Limb (tissue), 2 donors: ENCODE measurements around the gene SPNS2.

Experiments
- DNase-seq, 2 donors: peaks; one replicate each; pipeline ENCODE4 v3.0.0-alpha.2; 2016; ENCODE audit errors: extremely low spot score in 2 of 2

SPNS2 gene

GRCh38 chr17:4479982-4480751 is 18.5 kb upstream of the SPNS2 start:
- no peak for DNase-seq

GRCh38 chr17:4480929-4481898 is 17.5 kb upstream of the SPNS2 start:
- no peak for DNase-seq

GRCh38 chr17:4482338-4483011 is 16.2 kb upstream of the SPNS2 start:
- no peak for DNase-seq

- no peak for DNase-seq
These were observed 15.5 kb upstream of the SPNS2 start for GRCh38 chr17:4483012-4483840.

GRCh38 chr17:4485676-4486646 is 12.7 kb upstream of the SPNS2 start:
- no peak for DNase-seq

GRCh38 chr17:4487296-4487695 is 11.4 kb upstream of the SPNS2 start:
- DNase-seq = no peak

GRCh38 chr17:4487820-4488716 is 10.6 kb upstream of the SPNS2 start:
- DNase-seq = no peak

- no peak for DNase-seq
These were observed 9.6 kb upstream of the SPNS2 start for GRCh38 chr17:4488989-4489595.

GRCh38 chr17:4490109-4490591 is 8.5 kb upstream of the SPNS2 start:
- DNase-seq = no peak

GRCh38 chr17:4490637-4491061 is 8.0 kb upstream of the SPNS2 start:
- DNase-seq = no peak

GRCh38 chr17:4492721-4493561 is 5.7 kb upstream of the SPNS2 start:
- DNase-seq = peak in 1 of 2 donors; percentile 67

- no peak for DNase-seq
These were observed 1.4 kb upstream of the SPNS2 start for GRCh38 chr17:4497101-4497824.

- peak in 1 of 2 donors; percentile 71 for DNase-seq
These were observed 930 bp downstream of the SPNS2 start for GRCh38 chr17:4499431-4500190.

- DNase-seq = no peak
These were observed 1.5 kb downstream of the SPNS2 start for GRCh38 chr17:4500191-4500571.

GRCh38 chr17:4501295-4501949 is 2.7 kb downstream of the SPNS2 start:
- DNase-seq = no peak
